H1 (cell line): Measurements from ENCODE around the gene NPTN. TPM values are rescaled to one million over a fixed set of nuclear protein-coding genes. Genes with fewer than 3 reads are reported as not detected.

ENCODE experiments used
- CTCF ChIA-PET: fragments of 300-600 bp; sonication (Branson Sonifier 250); formaldehyde crosslinking; loops from one replicate; lab custom pipeline; 2021; ENCODE audit not compliant: partially characterized antibody; lab: Charles Lee
- POLR2A ChIA-PET: fragments of 300-600 bp; sonication (Branson Sonifier 250); formaldehyde crosslinking; loops from one replicate; lab custom pipeline; 2021; ENCODE audit warnings: inconsistent platforms; ENCODE audit not compliant: partially characterized antibody; lab: Charles Lee
- DNase-seq, 2 experiments: peaks; one replicate each; pipeline versions ENCODE4 v3.0.0 to v3.0.0-alpha.2; 2010 to 2022; ENCODE audit warnings: low spot score in 2 of 2, low read depth in 1 of 2, mixed read lengths in 1 of 2
- FAIRE-seq: peaks from 2 replicates; lab custom pipeline; 2011; peaks lifted over from hg19 to GRCh38; lab: Jason Lieb, UNC
- H2AFZ ChIP-seq: 2 replicates; pipeline ENCODE4 v1.8.1; 2012; ENCODE audit warnings: low read length, inconsistent platforms
- H2AK5ac ChIP-seq: 2 replicates; pipeline ENCODE4 v1.6.1; 2013; ENCODE audit warnings: low read depth, low read length
- H2BK120ac ChIP-seq: replicated peaks from 2 replicates; pipeline ENCODE3; 2013; ENCODE audit warnings: low read depth, low read length, inconsistent platforms
- H2BK12ac ChIP-seq: 2 replicates; pipeline ENCODE4 v1.6.1; 2013; ENCODE audit warnings: low read depth, low read length
- H2BK15ac ChIP-seq: 2 replicates; pipeline ENCODE4 v1.6.1; 2013; ENCODE audit warnings: low read length
- H2BK20ac ChIP-seq: 2 replicates; pipeline ENCODE4 v1.6.1; 2013; ENCODE audit warnings: low read length
- H2BK5ac ChIP-seq: 2 replicates; pipeline ENCODE4 v1.6.1; 2013; ENCODE audit warnings: low read depth, low read length
- H3K14ac ChIP-seq: 2 replicates; pipeline ENCODE4 v1.6.1; 2013; ENCODE audit warnings: inconsistent platforms; ENCODE audit not compliant: insufficient read length
- H3K18ac ChIP-seq: 2 replicates; pipeline ENCODE4 v1.6.1; 2013; ENCODE audit warnings: low read length; ENCODE audit errors: extremely low read depth
- H3K23ac ChIP-seq: 2 replicates; pipeline ENCODE4 v1.6.1; 2013; ENCODE audit warnings: inconsistent platforms; ENCODE audit not compliant: insufficient read length
- H3K23me2 ChIP-seq: 2 replicates; pipeline ENCODE4 v1.6.1; 2013; ENCODE audit warnings: low read depth, low read length
- H3K27ac ChIP-seq: 2 replicates; pipeline ENCODE4 v1.6.1; 2011; ENCODE audit warnings: low read depth, low read length, inconsistent platforms
- H3K27me3 ChIP-seq, 4 experiments: replicated peaks in 1 of 4; 1 replicate in 1 of 4; 2 replicates in 3 of 4; pipeline versions ENCODE4 v1.6.1 to v1.8.1; 2011 to 2013; ENCODE audit warnings: low read length in 3 of 4, mild to moderate bottlenecking in 3 of 4, inconsistent platforms in 2 of 4, mixed read lengths in 2 of 4, moderate library complexity in 1 of 4; ENCODE audit not compliant: control insufficient read depth in 3 of 4, insufficient read depth in 3 of 4; ENCODE audit errors: extremely low read depth in 1 of 4
- H3K36me3 ChIP-seq, 4 experiments: 2 replicates each; pipeline versions ENCODE4 v1.6.1 to v1.8.1; 2011 to 2013; ENCODE audit warnings: mild to moderate bottlenecking in 4 of 4, low read length in 3 of 4, moderate library complexity in 2 of 4, control low read depth in 1 of 4, inconsistent platforms in 1 of 4; ENCODE audit not compliant: insufficient read depth in 4 of 4, control insufficient read depth in 2 of 4
- H3K4ac ChIP-seq: replicated peaks from 2 replicates; pipeline ENCODE3; 2013; ENCODE audit warnings: low read length, low read depth, mixed read lengths, inconsistent platforms; ENCODE audit not compliant: insufficient read length
- H3K4me1 ChIP-seq, 4 experiments: replicated peaks in 1 of 4; 1 replicate in 1 of 4; 2 replicates in 3 of 4; pipeline versions ENCODE4 v1.6.1 to v1.8.1; 2011 to 2013; ENCODE audit warnings: low read length in 3 of 4, inconsistent platforms in 2 of 4, mixed read lengths in 1 of 4; ENCODE audit not compliant: insufficient read depth in 4 of 4, control insufficient read depth in 3 of 4
- H3K4me2 ChIP-seq, 2 experiments: 2 replicates each; pipeline versions ENCODE4 v1.6.1 to v1.8.1; 2011 to 2013; ENCODE audit warnings: low read depth in 2 of 2, low read length in 2 of 2, control low read depth in 1 of 2, inconsistent platforms in 1 of 2, mild to moderate bottlenecking in 1 of 2; ENCODE audit not compliant: insufficient read depth in 1 of 2
- H3K4me3 ChIP-seq, 4 experiments: fragments of 200-600, 300-600 bp in 1 of 4; sonication (generic), shearing (Covaris generic), sonication (Bioruptor Twin) in 1 of 4; 2 replicates each; pipeline versions ENCODE4 v1.5.1 to v1.8.1; 2011 to 2016; ENCODE audit warnings: low read length in 4 of 4, low read depth in 3 of 4, control low read depth in 2 of 4, inconsistent platforms in 2 of 4, mild to moderate bottlenecking in 2 of 4, mixed read lengths in 1 of 4, moderate library complexity in 1 of 4; ENCODE audit not compliant: insufficient read depth in 2 of 4; ENCODE audit errors: extremely low read depth in 1 of 4
- H3K56ac ChIP-seq: replicated peaks from 2 replicates; pipeline ENCODE3; 2013; ENCODE audit warnings: low read depth, mild to moderate bottlenecking, mixed read lengths, low read length, inconsistent platforms; ENCODE audit not compliant: insufficient read length
- H3K79me1 ChIP-seq: 2 replicates; pipeline ENCODE4 v1.6.1; 2013; ENCODE audit warnings: low read depth, low read length, control low read depth
- H3K79me2 ChIP-seq, 2 experiments: 2 replicates each; pipeline versions ENCODE4 v1.6.1 to v1.8.1; 2012 to 2013; ENCODE audit warnings: low read length in 2 of 2, mild to moderate bottlenecking in 2 of 2, inconsistent platforms in 1 of 2; ENCODE audit not compliant: insufficient read depth in 2 of 2, control insufficient read depth in 1 of 2
- H3K9ac ChIP-seq, 4 experiments: replicated peaks in 1 of 4; 1 replicate in 1 of 4; 2 replicates in 3 of 4; pipeline versions ENCODE4 v1.6.1 to v1.8.1; 2011 to 2013; ENCODE audit warnings: low read depth in 3 of 4, low read length in 3 of 4, control low read depth in 2 of 4, mild to moderate bottlenecking in 2 of 4, moderate library complexity in 2 of 4, inconsistent platforms in 1 of 4; ENCODE audit errors: extremely low read depth in 1 of 4
- H3K9me3 ChIP-seq, 2 experiments: 2 replicates each; pipeline versions ENCODE4 v1.6.1 to v1.8.1; 2012 to 2013; ENCODE audit warnings: mild to moderate bottlenecking in 2 of 2, moderate library complexity in 2 of 2, control low read depth in 1 of 2, inconsistent platforms in 1 of 2, low read depth in 1 of 2, low read length in 1 of 2, mixed read lengths in 1 of 2; ENCODE audit not compliant: insufficient read depth in 2 of 2
- H4K20me1 ChIP-seq, 2 experiments: replicated peaks in 1 of 2; 2 replicates each; pipeline versions ENCODE3 to v1.8.1; 2011 to 2013; ENCODE audit warnings: inconsistent platforms in 2 of 2, low read length in 2 of 2, mild to moderate bottlenecking in 1 of 2; ENCODE audit not compliant: insufficient read depth in 2 of 2, control insufficient read depth in 1 of 2
- H4K5ac ChIP-seq: 2 replicates; pipeline ENCODE4 v1.6.1; 2013; ENCODE audit warnings: low read length, low read depth, mixed read lengths, inconsistent platforms; ENCODE audit not compliant: insufficient read length
- H4K8ac ChIP-seq: 2 replicates; pipeline ENCODE4 v1.8.0; 2013; ENCODE audit warnings: mild to moderate bottlenecking, moderate library complexity, low read length, inconsistent platforms; ENCODE audit not compliant: insufficient read depth; ENCODE audit errors: extremely low read depth
- H4K91ac ChIP-seq: replicated peaks from 2 replicates; pipeline ENCODE3; 2013; ENCODE audit warnings: low read length, mixed read lengths, inconsistent platforms; ENCODE audit not compliant: insufficient read length
- CBX8 ChIP-seq: fragments of 300-800, 300-1000 bp; sonication (generic); IDR thresholded peaks from 2 replicates; pipeline ENCODE4 v1.7.1; 2016; ENCODE audit warnings: low read depth, low read length, borderline replicate concordance
- CEBPB ChIP-seq: IDR thresholded peaks from 2 replicates; pipeline ENCODE4 v1.6.1; 2012; ENCODE audit warnings: low read depth, low read length
- SAP30 ChIP-seq: fragments of 300-600 bp; sonication (generic); IDR thresholded peaks from 2 replicates; pipeline ENCODE4 v1.7.1; 2012; ENCODE audit warnings: low read length, moderate library complexity, mild to moderate bottlenecking, inconsistent platforms; ENCODE audit not compliant: insufficient read depth, insufficient replicate concordance
- polyA plus RNA-seq, 7 experiments: library from polyadenylated mRNA; depleted of rRNA in 3 of 7; stranded (reverse) in 5 of 7; unstranded in 2 of 7; fragments of >200 nt in 5 of 7; fragments of 200-250 nt in 2 of 7; gene quantifications; 1 replicate in 5 of 7; 2 replicates in 1 of 7; 4 replicates in 1 of 7; pipeline versions ENCODE4 v1.2.1 to v1.2.3, GENCODE V29; 2011 to 2013; ENCODE audit warnings: missing spikeins in 2 of 7, mixed read lengths in 2 of 7
- total RNA-seq: library from RNA; stranded (reverse); fragmentation: NEBNext Ultra II Directional; extraction: Animal tissue kit (Norgen Biotek cat#: 25700); gene quantifications from 2 replicates; pipeline ENCODE4 v1.2.1, GENCODE V29; 2021
- TF ChIP-seq, protein P1 (sequence below): IDR thresholded peaks from 2 replicates; pipeline ENCODE4 v1.6.1; 2011; ENCODE audit warnings: low read depth, mild to moderate bottlenecking, low read length; ENCODE audit not compliant: insufficient read depth
- TF ChIP-seq, protein P2 (sequence below): IDR thresholded peaks from 2 replicates; pipeline ENCODE4 v1.6.1; 2012; ENCODE audit warnings: inconsistent platforms

The NPTN gene
- total and polyA plus RNA-seq, 2 of the 8 experiments (the other 6 are each of a cell fraction or from before 2014, with no cell fraction given): 67.0 to 113 TPM

DNA sequence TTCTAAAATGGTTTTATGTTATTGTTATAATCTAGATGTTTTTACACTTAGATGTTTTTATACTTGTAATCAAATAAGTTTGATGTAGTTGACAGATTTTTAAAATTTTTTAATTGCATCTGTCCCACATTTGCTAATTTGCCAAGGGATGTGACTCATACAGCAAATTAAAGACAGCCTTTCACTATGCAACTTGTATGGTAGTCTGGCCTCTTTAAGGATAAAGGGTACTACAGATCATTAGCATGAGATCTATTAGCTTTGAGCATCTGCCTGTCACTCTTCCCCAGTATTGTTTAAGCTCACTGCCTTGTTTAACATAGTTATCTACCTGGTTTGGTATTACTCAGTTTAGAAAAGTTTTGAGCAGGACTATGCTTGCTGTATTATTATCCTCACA is 83.0 kb downstream of the NPTN start:
- H3K27ac ChIP-seq: no peak overlapping the region
- H2BK15ac ChIP-seq: no peak overlapping the region
- H3K9ac ChIP-seq: no peak overlapping the region
- H3K9me3 ChIP-seq: no peaks in the 10 kb centered on the region
- H4K5ac ChIP-seq: no peak overlapping the region
- H2BK120ac ChIP-seq: no peak overlapping the region
- no peak overlapping the region for H3K23ac ChIP-seq
- FAIRE-seq (no peak), DNase-seq (no peak)
- no peak overlapping the region for H4K8ac ChIP-seq
- no peak overlapping the region for H2BK5ac ChIP-seq
- H3K4me1 ChIP-seq: peaks cover 0 to 5% (median 3%) of the 10 kb centered on the region in 4 experiments; a peak in 5 of 7 replicates
- TF ChIP-seq SAP30: no peak
- TF ChIP-seq CBX8: no peak
- TF ChIP-seq, protein P1, sequence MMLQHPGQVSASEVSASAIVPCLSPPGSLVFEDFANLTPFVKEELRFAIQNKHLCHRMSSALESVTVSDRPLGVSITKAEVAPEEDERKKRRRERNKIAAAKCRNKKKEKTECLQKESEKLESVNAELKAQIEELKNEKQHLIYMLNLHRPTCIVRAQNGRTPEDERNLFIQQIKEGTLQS: no peak
- TF ChIP-seq, protein P2, sequence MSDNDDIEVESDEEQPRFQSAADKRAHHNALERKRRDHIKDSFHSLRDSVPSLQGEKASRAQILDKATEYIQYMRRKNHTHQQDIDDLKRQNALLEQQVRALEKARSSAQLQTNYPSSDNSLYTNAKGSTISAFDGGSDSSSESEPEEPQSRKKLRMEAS: no peak
- no peak for TF ChIP-seq CEBPB
- no peaks in the 10 kb centered on the region for H3K79me2 ChIP-seq
- no peaks in the 10 kb centered on the region for H3K36me3 ChIP-seq
- H4K20me1 ChIP-seq: no peaks in the 10 kb centered on the region
- POLR2A ChIA-PET: interaction anchor here (0.9 kb wide), 1 partner anchor 82 kb away, joined by 3 read pairs; no protein-coding TSS in a partner anchor
- H3K4me2 ChIP-seq: no peak overlapping the region
- CTCF ChIA-PET: interaction anchor here (0.8 to 2.3 kb wide), 12 partner anchors 11 to 244 kb away, joined by 3 to 6 read pairs (median 4); no protein-coding TSS in a partner anchor
- no peak overlapping the region for H2AK5ac ChIP-seq
- H3K56ac ChIP-seq: no peak overlapping the region
- no peak overlapping the region for H3K14ac ChIP-seq
- H3K4ac ChIP-seq: no peak overlapping the region
- H4K91ac ChIP-seq: no peak overlapping the region
- no peak overlapping the region for H3K4me3 ChIP-seq
- no peak overlapping the region for H2AFZ ChIP-seq
- H3K18ac ChIP-seq: no peak overlapping the region
- no peaks in the 10 kb centered on the region; the same call in 1 of the 2 replicates for H3K79me1 ChIP-seq
- H2BK12ac ChIP-seq: no peak overlapping the region
- H3K23me2 ChIP-seq: no peaks in the 10 kb centered on the region
- H2BK20ac ChIP-seq: no peak overlapping the region
- H3K27me3 ChIP-seq: no peaks in the 10 kb centered on the region
